IPS-NIHi11 (cell line): ENCODE data around the gene PM20D1.
"Not testable (repeated sequence)": the region's sequence is repeated elsewhere in the genome, so short reads cannot be mapped to it uniquely, and the experiment has no call there.

Experiments
- DNase-seq: peaks from one replicate; pipeline ENCODE4 v3.0.0; 2012; ENCODE audit warnings: mixed read lengths, low spot score

Gene PM20D1

DNA sequence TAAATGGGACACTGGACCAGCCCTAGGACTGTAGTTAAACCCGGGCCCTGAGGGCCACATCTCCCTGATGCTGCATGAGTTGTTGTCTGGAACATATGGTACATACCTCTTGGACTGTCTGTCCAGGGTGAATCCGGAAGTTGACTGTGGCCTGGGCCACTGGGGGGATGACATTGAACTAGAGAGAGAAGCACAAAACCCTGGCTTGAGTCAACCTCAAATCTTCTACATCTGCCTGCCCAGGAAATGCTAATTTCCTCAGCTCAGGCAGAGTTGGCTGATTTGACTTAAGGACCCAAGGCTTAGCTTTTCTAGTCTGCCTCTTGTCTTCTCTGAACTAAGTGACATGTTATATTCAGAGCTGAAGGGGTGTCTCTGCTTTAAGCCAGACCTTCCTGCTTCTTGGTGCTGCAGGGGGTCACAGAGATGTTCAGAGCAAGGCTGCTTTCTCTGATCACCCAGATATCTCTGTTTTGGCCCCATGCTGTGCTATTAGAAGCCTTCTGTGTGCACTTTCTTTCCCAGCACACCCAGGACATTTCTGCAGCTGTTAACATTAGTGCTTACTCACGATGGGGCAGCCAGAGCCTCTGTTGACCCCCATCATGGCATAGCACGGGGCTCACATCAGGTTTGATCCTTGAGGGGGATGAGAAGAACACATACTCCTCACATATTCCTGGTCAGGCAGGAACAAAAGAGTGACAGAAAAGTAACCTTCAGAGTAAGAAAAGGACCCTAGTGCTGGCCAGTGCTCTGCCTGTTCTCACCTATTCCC, 9.6 kb downstream of the PM20D1 start:
- DNase-seq = no peak

- DNase-seq = no peak
Measured at GRCh38 chr1:205837382-205837970, 12.5 kb downstream of the PM20D1 start.

- DNase-seq = no peak
Measured at GRCh38 chr1:205834751-205835150, 15.2 kb downstream of the PM20D1 start.

- no peak for DNase-seq
Measured at GRCh38 chr1:205832326-205832751, 17.6 kb downstream of the PM20D1 start.

DNA sequence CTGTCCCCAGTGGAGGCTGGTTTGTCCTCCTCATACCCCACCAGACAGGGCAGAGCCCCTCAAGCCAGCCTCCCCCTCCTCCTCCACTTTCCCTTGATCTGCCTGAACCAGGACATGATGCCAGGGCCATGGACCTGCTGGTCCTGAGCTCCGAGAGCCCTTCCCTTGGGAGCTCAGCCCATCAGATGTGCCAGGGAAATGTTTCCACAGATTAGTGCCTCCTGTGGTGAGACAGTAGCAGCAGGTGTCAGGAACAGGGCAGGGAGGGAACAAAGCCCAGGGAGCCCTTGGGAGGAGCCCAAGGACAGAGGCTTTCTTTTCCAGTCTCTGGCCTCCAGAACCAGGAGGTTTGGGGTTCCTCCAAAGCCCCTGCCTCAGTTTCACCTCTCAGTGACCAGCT, 22.3 kb downstream of the PM20D1 start:
- DNase-seq = peak; percentile 47

GRCh38 chr1:205826995-205827394, 22.9 kb downstream of the PM20D1 start:
- DNase-seq = no peak

DNA sequence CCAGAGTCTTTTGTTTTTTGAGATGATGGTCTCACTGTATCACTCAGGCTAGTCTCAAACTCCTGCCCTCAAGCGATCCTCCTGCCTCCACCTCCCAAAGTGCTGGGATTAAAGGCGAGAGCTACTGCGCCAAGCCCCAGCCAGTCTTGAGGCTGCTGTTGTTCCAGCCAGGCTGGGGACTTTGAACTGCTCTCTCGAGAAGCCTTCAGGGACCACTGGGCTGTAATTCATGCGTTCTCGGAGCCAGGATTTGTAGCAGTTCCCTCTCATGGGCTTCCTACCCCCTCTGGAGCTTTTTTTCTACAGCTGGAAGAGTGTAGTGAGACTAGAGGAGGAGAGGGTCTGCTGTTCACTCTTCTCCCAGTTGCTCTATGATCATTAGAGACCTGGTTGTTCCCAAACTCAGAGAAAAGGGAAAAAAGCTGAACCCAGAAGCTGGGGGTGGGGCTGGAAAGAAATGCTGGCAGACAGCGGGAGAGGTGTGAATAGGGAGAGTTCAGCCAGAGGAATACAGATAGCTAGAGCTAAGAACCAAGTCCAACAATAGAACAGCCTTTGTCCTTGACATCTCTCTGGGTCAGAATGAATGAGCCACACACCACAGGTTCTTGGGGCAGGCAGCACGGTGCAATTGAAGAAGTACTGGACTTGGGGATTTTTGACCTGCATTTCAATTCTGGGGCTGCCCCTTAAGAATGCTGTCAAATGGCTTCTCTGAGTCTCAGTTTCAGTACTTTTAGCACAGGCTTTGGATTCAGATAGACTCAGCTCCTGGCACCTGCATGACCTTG, 23.7 kb downstream of the PM20D1 start:
- no peak for DNase-seq

DNA sequence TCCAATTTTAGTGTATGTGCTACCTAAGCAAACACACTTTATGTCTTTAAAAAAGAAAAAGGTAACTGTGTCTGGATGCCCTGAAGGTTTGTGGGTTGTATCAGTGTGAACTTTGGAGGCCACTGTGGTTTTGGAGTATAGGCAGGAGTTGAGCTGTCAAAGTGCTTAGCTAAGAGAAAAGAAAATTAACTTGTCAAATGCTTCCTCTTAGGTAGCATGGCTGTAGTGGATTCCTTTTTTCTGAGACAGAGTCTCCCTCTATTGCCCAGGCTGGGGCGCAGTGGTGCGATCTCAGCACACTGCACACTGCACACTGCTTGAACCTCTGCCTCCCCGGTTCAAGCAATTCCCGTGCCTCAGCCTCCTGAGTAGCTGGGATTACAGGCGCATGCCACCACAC, 25.8 kb downstream of the PM20D1 start:
- DNase-seq = no peak

- not testable (repeated sequence) for DNase-seq
Measured at GRCh38 chr1:205823260-205823659, 26.7 kb downstream of the PM20D1 start.

GRCh38 chr1:205822397-205822796, 27.5 kb downstream of the PM20D1 start:
- no peak for DNase-seq

- DNase-seq = no peak
Measured at GRCh38 chr1:205817988-205818387, 31.9 kb downstream of the PM20D1 start.

- DNase-seq = no peak
Measured at GRCh38 chr1:205817364-205817763, 32.6 kb downstream of the PM20D1 start.

DNA sequence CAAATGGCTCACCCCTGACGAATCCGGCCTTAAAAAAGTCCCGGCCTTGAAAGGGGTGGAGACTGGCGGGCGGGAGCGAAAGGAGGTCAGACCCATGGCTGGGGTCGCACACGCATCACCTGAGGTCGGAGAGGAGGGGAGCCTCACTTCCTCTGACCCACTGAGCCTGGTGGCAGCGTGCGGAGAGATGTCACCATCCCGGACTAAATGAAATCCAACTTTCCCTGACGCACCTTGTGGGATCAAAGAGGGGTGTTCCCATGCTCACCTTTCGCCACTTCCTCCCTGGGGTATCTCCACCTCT, 36.2 kb downstream of the PM20D1 start:
- no peak for DNase-seq

GRCh38 chr1:205812878-205813754, 36.8 kb downstream of the PM20D1 start, which contains the start of gene SLC41A1:
SLC41A1 (minus strand) TSS chr1:205813198; CDS start chr1:205810441, 2,757 bp downstream.
- DNase-seq = peak; percentile 100

- peak; percentile 71 for DNase-seq
Measured at GRCh38 chr1:205812271-205812877, 37.6 kb downstream of the PM20D1 start.

DNA sequence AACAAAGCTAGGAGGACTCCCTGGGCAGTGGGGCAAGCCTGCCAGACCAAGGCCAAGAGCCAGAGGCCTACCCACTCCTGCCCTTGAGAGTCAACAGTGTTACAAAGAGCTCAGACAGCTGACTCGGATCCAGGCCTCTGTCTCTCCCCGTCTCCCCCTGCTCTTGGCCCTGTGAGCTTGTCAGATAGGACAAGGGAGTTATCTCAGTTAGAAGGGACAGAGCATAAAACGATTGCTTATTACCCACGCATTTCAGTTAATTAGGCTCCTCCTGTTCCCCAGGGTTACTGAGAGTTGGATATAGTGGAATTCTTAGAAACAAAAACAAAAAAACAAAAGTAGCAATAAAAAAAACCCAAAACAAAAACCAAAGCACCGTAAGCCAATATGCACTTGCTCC, 38.3 kb downstream of the PM20D1 start:
- DNase-seq = no peak

DNA sequence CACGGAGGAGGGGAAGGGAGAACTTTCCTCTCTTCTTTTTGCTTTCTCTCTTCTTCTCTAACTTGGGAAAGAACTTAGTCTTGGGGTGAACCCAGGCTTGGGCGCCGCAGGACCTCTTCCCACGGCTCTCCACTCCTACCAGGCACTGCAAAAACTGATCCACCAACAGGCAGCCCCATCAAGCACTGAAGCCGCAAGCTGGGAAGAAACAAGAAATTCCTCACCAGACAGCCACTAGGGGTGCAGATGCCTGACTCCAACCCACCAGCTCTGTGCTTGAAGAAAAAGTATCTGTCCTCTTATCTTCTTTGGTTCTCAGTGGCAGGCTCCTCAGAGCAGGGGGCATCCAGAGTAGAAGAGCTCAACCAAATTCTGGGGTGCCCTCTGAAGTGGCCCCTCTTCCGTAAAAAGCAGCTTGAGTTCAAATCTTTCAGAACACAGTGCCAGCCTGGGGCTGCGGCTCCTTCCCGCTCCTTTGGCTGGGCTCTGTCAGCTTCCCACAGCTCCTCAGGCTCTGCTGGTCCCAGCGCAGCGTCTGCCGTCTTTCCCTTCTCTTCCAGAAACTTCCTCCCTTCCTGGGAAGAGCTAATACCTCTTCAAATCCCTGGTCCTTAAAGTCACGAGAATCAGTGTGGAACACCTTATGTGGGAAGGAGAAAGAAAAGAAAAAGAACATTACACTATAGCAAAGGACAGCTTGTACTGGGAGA, 39.3 kb downstream of the PM20D1 start:
- DNase-seq = peak; percentile 53

- DNase-seq = no peak
Measured at GRCh38 chr1:205809942-205810345, 40.0 kb downstream of the PM20D1 start.

DNA sequence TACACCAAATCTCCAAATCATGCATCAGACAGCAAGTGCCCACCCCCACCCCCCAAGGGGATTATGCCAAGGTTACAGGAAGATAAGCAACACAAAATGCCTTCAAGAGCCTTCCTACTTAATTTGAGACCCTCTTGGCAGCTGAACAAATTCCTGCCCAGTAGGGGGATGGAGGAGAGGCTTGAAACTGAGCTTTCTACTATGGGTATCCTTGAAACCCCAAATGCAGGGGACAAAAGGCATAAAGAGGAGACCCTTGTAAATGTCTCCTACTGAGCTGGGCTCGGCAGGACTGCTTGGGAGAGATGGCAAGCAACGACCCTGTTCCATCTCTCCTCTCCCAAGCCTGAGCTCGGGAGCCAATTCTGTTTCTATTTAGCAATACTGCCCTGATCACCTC, 40.5 kb downstream of the PM20D1 start:
- DNase-seq = no peak

DNA sequence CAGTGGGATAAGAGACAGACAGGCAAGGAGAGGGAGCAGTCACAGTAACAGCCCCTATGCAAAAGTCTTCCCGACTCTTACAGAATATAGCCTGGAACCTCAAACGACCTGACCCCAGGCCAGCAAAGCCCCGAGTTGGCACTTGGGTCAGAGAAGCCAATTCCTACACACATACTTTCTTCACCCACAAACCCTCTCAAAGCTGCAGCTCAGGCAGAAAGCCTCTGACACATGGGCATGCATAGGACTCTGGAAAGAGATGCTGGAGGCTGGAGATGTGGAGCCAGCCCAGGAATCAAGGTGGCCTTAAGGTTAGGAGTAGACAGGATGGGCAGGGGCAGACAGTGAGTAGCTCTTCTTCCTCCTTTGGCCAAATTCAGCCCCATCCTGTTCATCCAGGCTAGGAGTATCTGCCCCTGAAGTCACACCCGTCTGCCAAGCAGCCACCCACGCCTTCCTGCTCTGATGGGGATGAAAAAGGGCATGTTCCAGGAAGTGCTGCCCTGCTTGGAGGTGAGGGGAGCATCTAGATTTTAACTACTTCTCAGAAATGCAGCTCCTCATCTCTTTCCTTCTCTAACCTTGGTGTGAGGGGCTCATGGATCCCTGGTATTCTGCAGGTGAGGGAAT, 44.7 kb downstream of the PM20D1 start:
- no peak for DNase-seq
